ENCODE data around the gene PARD3.

The PARD3 gene

DNA sequence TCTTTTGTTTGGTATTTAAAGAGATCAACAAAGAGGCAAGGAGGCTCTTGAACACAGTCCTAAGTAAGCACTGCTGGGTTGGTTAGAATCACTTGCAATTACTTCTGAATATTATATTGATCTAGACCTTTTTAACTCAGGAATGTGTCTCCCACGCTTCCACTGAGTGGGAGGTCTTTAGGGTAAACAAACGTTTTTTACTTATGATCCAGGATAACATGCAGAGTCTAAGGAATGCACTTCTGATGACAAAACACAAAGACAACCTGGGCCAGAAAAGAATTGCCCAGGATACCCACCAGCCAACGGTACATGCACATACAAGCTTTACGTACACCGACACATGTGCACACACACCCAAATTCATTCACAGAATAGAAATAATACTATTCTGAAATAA, 626.9 kb downstream of the PARD3 start:
- Histone ChIP-seq H3K9me3 (ENCODE audit: control insufficient read depth, insufficient read depth, low read length) (no peaks in the 10 kb centered on the region), H3K79me2 (ENCODE audit: control insufficient read depth, low read length) (no peaks in the 10 kb centered on the region), H3K36me3 (ENCODE audit: control insufficient read depth, low read length) (no peaks in the 10 kb centered on the region), H3F3A (ENCODE audit: control insufficient read depth, insufficient read depth) (no peaks in the 10 kb centered on the region), H3K27ac (ENCODE audit: low read depth, low read length) (no peak overlapping the region), H3K4me3 (ENCODE audit: low read length) (no peak overlapping the region), H4K20me1 (ENCODE audit: control insufficient read depth, insufficient read depth, low read depth, low read length) (no peaks in the 10 kb centered on the region), H3K4me2 (ENCODE audit: low read length) (no peak overlapping the region), H3K4me1 (ENCODE audit: control insufficient read depth, low read length) (no peaks in the 10 kb centered on the region), H3K9me2 (replicated peaks; ENCODE audit: control insufficient read depth, low read length) (no peaks in the 10 kb centered on the region), H3K27me3 (ENCODE audit: control insufficient read depth, low read length) (no peaks in the 10 kb centered on the region)
- TF ChIP-seq CTCF (IDR thresholded peaks at IDR 0.05; ENCODE audit: low read depth, low read length, poor library complexity, severe bottlenecking) (no peak), EZH2phosphoT487 (IDR thresholded peaks at IDR 0.05; ENCODE audit: borderline replicate concordance, low read length) (no peak)

- Histone ChIP-seq H3K9me2 (replicated peaks; ENCODE audit: control insufficient read depth, low read length) (no peaks in the 10 kb centered on the region), H3K79me2 (ENCODE audit: control insufficient read depth, low read length) (no peaks in the 10 kb centered on the region)
Observed at GRCh38 chr10:34187201-34187600, 627.9 kb downstream of the PARD3 start.

GRCh38 chr10:34186745-34187144, 628.4 kb downstream of the PARD3 start:
- Histone ChIP-seq H3K79me2 (ENCODE audit: control insufficient read depth, low read length) (no peaks in the 10 kb centered on the region), H3K27me3 (ENCODE audit: control insufficient read depth, low read length) (no peaks in the 10 kb centered on the region), H3K4me1 (ENCODE audit: control insufficient read depth, low read length) (no peaks in the 10 kb centered on the region), H3K4me3 (ENCODE audit: low read length) (no peak overlapping the region), H3K9me3 (ENCODE audit: control insufficient read depth, insufficient read depth, low read length) (no peaks in the 10 kb centered on the region), H3K27ac (ENCODE audit: low read depth, low read length) (no peak overlapping the region), H3K4me2 (ENCODE audit: low read length) (no peak overlapping the region), H3K36me3 (ENCODE audit: control insufficient read depth, low read length) (no peaks in the 10 kb centered on the region), H3K9me2 (replicated peaks; ENCODE audit: control insufficient read depth, low read length) (no peaks in the 10 kb centered on the region), H3F3A (ENCODE audit: control insufficient read depth, insufficient read depth) (no peaks in the 10 kb centered on the region), H4K20me1 (ENCODE audit: control insufficient read depth, insufficient read depth, low read depth, low read length) (no peaks in the 10 kb centered on the region)
- TF ChIP-seq CTCF (IDR thresholded peaks at IDR 0.05; ENCODE audit: low read depth, low read length, poor library complexity, severe bottlenecking) (no peak), EZH2phosphoT487 (IDR thresholded peaks at IDR 0.05; ENCODE audit: borderline replicate concordance, low read length) (no peak)

More at GRCh38 chr10:34187201-34187600, 627.9 kb downstream of the PARD3 start:
- Histone ChIP-seq H3K4me2 (ENCODE audit: low read length) (no peak overlapping the region), H3K4me1 (ENCODE audit: control insufficient read depth, low read length) (no peaks in the 10 kb centered on the region), H3K27ac (ENCODE audit: low read depth, low read length) (no peak overlapping the region), H3K27me3 (ENCODE audit: control insufficient read depth, low read length) (no peaks in the 10 kb centered on the region), H3K36me3 (ENCODE audit: control insufficient read depth, low read length) (no peaks in the 10 kb centered on the region), H4K20me1 (ENCODE audit: control insufficient read depth, insufficient read depth, low read depth, low read length) (no peaks in the 10 kb centered on the region), H3K4me3 (ENCODE audit: low read length) (no peak overlapping the region), H3F3A (ENCODE audit: control insufficient read depth, insufficient read depth) (no peaks in the 10 kb centered on the region), H3K9me3 (ENCODE audit: control insufficient read depth, insufficient read depth, low read length) (no peaks in the 10 kb centered on the region)
- TF ChIP-seq CTCF (IDR thresholded peaks at IDR 0.05; ENCODE audit: low read depth, low read length, poor library complexity, severe bottlenecking) (no peak), EZH2phosphoT487 (IDR thresholded peaks at IDR 0.05; ENCODE audit: borderline replicate concordance, low read length) (no peak)

DNA sequence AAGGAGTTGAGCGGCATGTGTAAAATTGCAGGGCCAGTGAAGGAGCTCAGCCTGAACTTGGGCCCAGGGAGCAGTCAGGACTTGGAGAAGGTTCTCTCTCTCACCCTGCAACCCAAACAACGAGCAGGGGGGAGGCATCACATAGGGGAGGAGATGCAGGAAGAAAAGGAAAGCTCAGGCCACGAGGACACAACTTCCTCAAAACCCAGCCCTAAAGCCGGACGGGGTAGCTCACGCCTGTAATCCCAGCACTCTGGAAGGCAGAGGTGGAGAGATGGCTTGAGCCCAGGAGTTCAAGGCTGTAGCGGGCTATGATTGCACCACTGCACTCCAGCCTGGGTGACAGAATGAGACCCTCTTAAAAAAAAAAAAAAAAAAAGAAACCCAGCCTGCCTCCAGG, 629.1 kb downstream of the PARD3 start:
- Histone ChIP-seq H3K4me2 (ENCODE audit: low read length) (no peak overlapping the region), H3K27ac (ENCODE audit: low read depth, low read length) (no peak overlapping the region)

More for the DNA sequence above, 629.1 kb downstream of the PARD3 start:
- Histone ChIP-seq H3K79me2 (ENCODE audit: control insufficient read depth, low read length) (no peaks in the 10 kb centered on the region), H3K4me1 (ENCODE audit: control insufficient read depth, low read length) (no peaks in the 10 kb centered on the region), H3K9me2 (replicated peaks; ENCODE audit: control insufficient read depth, low read length) (no peaks in the 10 kb centered on the region), H4K20me1 (ENCODE audit: control insufficient read depth, insufficient read depth, low read depth, low read length) (no peaks in the 10 kb centered on the region), H3K4me3 (ENCODE audit: low read length) (no peak overlapping the region), H3K36me3 (ENCODE audit: control insufficient read depth, low read length) (no peaks in the 10 kb centered on the region), H3K9me3 (ENCODE audit: control insufficient read depth, insufficient read depth, low read length) (no peaks in the 10 kb centered on the region), H3K27me3 (ENCODE audit: control insufficient read depth, low read length) (no peaks in the 10 kb centered on the region), H3F3A (ENCODE audit: control insufficient read depth, insufficient read depth) (no peaks in the 10 kb centered on the region)
- TF ChIP-seq CTCF (IDR thresholded peaks at IDR 0.05; ENCODE audit: low read depth, low read length, poor library complexity, severe bottlenecking), result no peak
- no peak for TF ChIP-seq EZH2phosphoT487 (IDR thresholded peaks at IDR 0.05; ENCODE audit: borderline replicate concordance, low read length)
